Hepatocyte (in vitro differentiated cells): ENCODE data around the gene TLL2. TPM values are rescaled to one million over a fixed set of nuclear protein-coding genes. Genes with fewer than 3 reads are reported as not detected.
"Not testable (repeated sequence)": the region's sequence is repeated elsewhere in the genome, so short reads cannot be mapped to it uniquely, and the experiment has no call there.

Experiments used
- DNase-seq: peaks from one replicate; pipeline ENCODE4 v3.0.0-alpha.2; 2016; ENCODE audit warnings: low spot score
- H2AFZ ChIP-seq: fragments of 200-600 bp; sonication (generic); 2 replicates; pipeline ENCODE4 v1.6.0; 2016; ENCODE audit warnings: antibody characterized with exemption, mild to moderate bottlenecking
- H3K27ac ChIP-seq: fragments of 200-600 bp; sonication (generic); 2 replicates; pipeline ENCODE4 v1.5.1; 2016; ENCODE audit warnings: mild to moderate bottlenecking
- H3K27me3 ChIP-seq: fragments of 200-600 bp; sonication (generic); 2 replicates; pipeline ENCODE4 v1.6.1; 2016
- H3K36me3 ChIP-seq: fragments of 200-600 bp; sonication (generic); replicated peaks from 2 replicates; pipeline ENCODE4 v1.5.1; 2016; ENCODE audit warnings: low read depth; ENCODE audit not compliant: insufficient read depth
- H3K4me1 ChIP-seq: fragments of 200-600 bp; sonication (generic); 2 replicates; pipeline ENCODE4 v1.5.1; 2016; ENCODE audit warnings: mild to moderate bottlenecking, moderate library complexity; ENCODE audit not compliant: insufficient read depth
- H3K4me2 ChIP-seq: fragments of 200-600 bp; sonication (generic); 2 replicates; pipeline ENCODE4 v1.6.0; 2016
- H3K4me3 ChIP-seq: fragments of 200-600 bp; sonication (generic); 2 replicates; pipeline ENCODE4 v1.5.1; 2016; ENCODE audit warnings: mild to moderate bottlenecking
- H3K79me2 ChIP-seq: fragments of 200-600 bp; sonication (generic); 2 replicates; pipeline ENCODE4 v1.6.0; 2017; ENCODE audit warnings: mild to moderate bottlenecking
- H3K9me2 ChIP-seq: fragments of 200-600 bp; sonication (generic); replicated peaks from 2 replicates; pipeline ENCODE4 v1.6.0; 2017; ENCODE audit warnings: mild to moderate bottlenecking; ENCODE audit not compliant: insufficient read depth
- H3K9me3 ChIP-seq: fragments of 200-600 bp; sonication (generic); 2 replicates; pipeline ENCODE4 v1.5.1; 2016; ENCODE audit warnings: low read depth, mild to moderate bottlenecking
- H4K20me1 ChIP-seq: fragments of 200-600 bp; sonication (generic); 2 replicates; pipeline ENCODE4 v1.6.0; 2016; ENCODE audit warnings: mild to moderate bottlenecking; ENCODE audit not compliant: insufficient read depth, poor library complexity, severe bottlenecking
- EZH2 ChIP-seq: fragments of 200-600 bp; sonication (generic); IDR thresholded peaks from 2 replicates; pipeline ENCODE4 v1.6.1; 2016; ENCODE audit warnings: antibody characterized with exemption, mild to moderate bottlenecking, borderline replicate concordance
- EZH2phosphoT487 ChIP-seq: fragments of 200-600 bp; sonication (generic); IDR thresholded peaks from one replicate; pipeline ENCODE4 v1.6.1; 2018; ENCODE audit warnings: antibody characterized with exemption, mild to moderate bottlenecking, low read depth, moderate library complexity; ENCODE audit not compliant: unreplicated experiment, severe bottlenecking
- WGBS: methylation state at CpG from one replicate; pipeline ENCODE4 v1.1.6; 2016; ENCODE audit warnings: low lambda C conversion rate; ENCODE audit errors: missing lambda C conversion rate; 5-methylcytosine and 5-hydroxymethylcytosine counted together
- polyA plus RNA-seq: library from polyadenylated mRNA; unstranded; fragments of >200 nt; fragmentation: Nextera tagmentation; extraction: Ambion mirVana; gene quantifications from 2 replicates; pipeline ENCODE4 v1.2.1, GENCODE V29; 2016
- total RNA-seq: library from RNA; depleted of rRNA; stranded (reverse); fragments of >200 nt; gene quantifications from 2 replicates; pipeline ENCODE4 v1.2.3, GENCODE V29; 2014
- TF ChIP-seq, protein P1 (sequence below): fragments of 200-600 bp; sonication (generic); IDR thresholded peaks from 2 replicates; pipeline ENCODE4 v1.5.1; 2016; ENCODE audit warnings: antibody characterized with exemption, mild to moderate bottlenecking; ENCODE audit not compliant: poor library complexity

Gene TLL2
- total and polyA plus RNA-seq, 2 experiments from 2014 or later, result 0.50 to 0.76 TPM

DNA sequence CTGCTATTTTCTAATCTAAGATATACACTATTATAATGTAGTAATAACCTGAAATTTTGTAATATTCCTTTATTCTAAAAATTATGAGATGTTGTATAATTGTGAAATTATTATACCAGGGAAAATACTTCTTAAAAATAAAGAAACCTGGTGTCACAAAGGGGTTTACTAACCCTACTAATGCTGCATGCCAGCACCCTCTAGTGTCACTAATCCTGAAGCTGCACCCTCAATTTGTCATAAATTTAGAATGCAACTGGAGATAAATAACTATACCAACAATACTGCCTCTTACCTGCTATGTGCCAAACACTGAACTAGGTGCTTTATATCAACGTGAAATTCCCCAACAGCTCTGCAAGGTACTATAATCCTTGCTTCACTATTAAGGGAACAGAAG is 42.3 kb upstream of the TLL2 start:
- DNase-seq, result peak; percentile 20
- Histone ChIP-seq H3K9me2 (no peaks in the 10 kb centered on the region), H3K27ac (no peak overlapping the region), H3K9me3 (no peaks in the 10 kb centered on the region), H3K79me2 (peaks cover 60% of the 10 kb centered on the region), H3K4me3 (no peak overlapping the region), H3K36me3 (no peaks in the 10 kb centered on the region), H2AFZ (no peak overlapping the region), H4K20me1 (peaks cover 20% of the 10 kb centered on the region), H3K27me3 (no peaks in the 10 kb centered on the region), H3K4me2 (no peak overlapping the region), H3K4me1 (no peaks in the 10 kb centered on the region)
- 90% methylated on average over 1 of the region's 1 CpG for WGBS
- TF ChIP-seq, protein P1, sequence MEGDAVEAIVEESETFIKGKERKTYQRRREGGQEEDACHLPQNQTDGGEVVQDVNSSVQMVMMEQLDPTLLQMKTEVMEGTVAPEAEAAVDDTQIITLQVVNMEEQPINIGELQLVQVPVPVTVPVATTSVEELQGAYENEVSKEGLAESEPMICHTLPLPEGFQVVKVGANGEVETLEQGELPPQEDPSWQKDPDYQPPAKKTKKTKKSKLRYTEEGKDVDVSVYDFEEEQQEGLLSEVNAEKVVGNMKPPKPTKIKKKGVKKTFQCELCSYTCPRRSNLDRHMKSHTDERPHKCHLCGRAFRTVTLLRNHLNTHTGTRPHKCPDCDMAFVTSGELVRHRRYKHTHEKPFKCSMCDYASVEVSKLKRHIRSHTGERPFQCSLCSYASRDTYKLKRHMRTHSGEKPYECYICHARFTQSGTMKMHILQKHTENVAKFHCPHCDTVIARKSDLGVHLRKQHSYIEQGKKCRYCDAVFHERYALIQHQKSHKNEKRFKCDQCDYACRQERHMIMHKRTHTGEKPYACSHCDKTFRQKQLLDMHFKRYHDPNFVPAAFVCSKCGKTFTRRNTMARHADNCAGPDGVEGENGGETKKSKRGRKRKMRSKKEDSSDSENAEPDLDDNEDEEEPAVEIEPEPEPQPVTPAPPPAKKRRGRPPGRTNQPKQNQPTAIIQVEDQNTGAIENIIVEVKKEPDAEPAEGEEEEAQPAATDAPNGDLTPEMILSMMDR, result peak; percentile 50
- no peak for TF ChIP-seq EZH2phosphoT487

GRCh38 chr10:96555330-96555729 is 41.6 kb upstream of the TLL2 start:
- H3K4me3 ChIP-seq, result no peak overlapping the region
- no peaks in the 10 kb centered on the region for H3K36me3 ChIP-seq
- WGBS, result 97% methylated on average over 3 of the region's 3 CpGs
- H4K20me1 ChIP-seq, result peaks cover 21% of the 10 kb centered on the region
- H3K4me1 ChIP-seq, result no peaks in the 10 kb centered on the region
- no peak overlapping the region for H2AFZ ChIP-seq
- H3K79me2 ChIP-seq, result peaks cover 60% of the 10 kb centered on the region
- H3K9me2 ChIP-seq, result no peaks in the 10 kb centered on the region
- DNase-seq, result no peak
- no peak overlapping the region for H3K4me2 ChIP-seq
- no peak overlapping the region for H3K27ac ChIP-seq
- TF ChIP-seq EZH2phosphoT487, result no peak
- TF ChIP-seq EZH2, result no peak
- TF ChIP-seq, protein P1, result no peak
- H3K9me3 ChIP-seq, result no peaks in the 10 kb centered on the region
- H3K27me3 ChIP-seq, result no peaks in the 10 kb centered on the region

GRCh38 chr10:96548589-96548988 is 34.9 kb upstream of the TLL2 start:
- Histone ChIP-seq H3K4me3 (no peak overlapping the region), H2AFZ (no peak overlapping the region), H3K4me1 (no peaks in the 10 kb centered on the region), H3K79me2 (peaks cover 53% of the 10 kb centered on the region), H3K9me2 (no peaks in the 10 kb centered on the region), H3K9me3 (no peaks in the 10 kb centered on the region), H3K4me2 (no peak overlapping the region), H3K27ac (no peak overlapping the region), H3K36me3 (no peaks in the 10 kb centered on the region), H3K27me3 (no peaks in the 10 kb centered on the region), H4K20me1 (peaks cover 13% of the 10 kb centered on the region)
- TF ChIP-seq, protein P1, result no peak
- TF ChIP-seq EZH2, result no peak
- no peak for TF ChIP-seq EZH2phosphoT487
- no peak for DNase-seq
- WGBS, result 98% methylated on average over 5 of the region's 5 CpGs

GRCh38 chr10:96545558-96545957 is 31.8 kb upstream of the TLL2 start:
- not testable (repeated sequence) for H4K20me1 ChIP-seq, H3K4me1 ChIP-seq, H3K4me3 ChIP-seq, H3K27ac ChIP-seq, H2AFZ ChIP-seq, H3K9me3 ChIP-seq, H3K9me2 ChIP-seq, H3K4me2 ChIP-seq, H3K27me3 ChIP-seq, DNase-seq, H3K36me3 ChIP-seq
- whole genome bisulfite sequencing, result 97% methylated on average over 10 of the region's 10 CpGs
- H3K79me2 ChIP-seq, result peaks cover 42% of the 10 kb centered on the region
